Right lobe of liver (tissue), 6 donors: ENCODE data around the gene SLC25A14. TPM values are rescaled to one million over a fixed set of nuclear protein-coding genes. Genes with fewer than 3 reads are reported as not detected.

Experiments used
- ATAC-seq, 4 donors: fragments of 200-7000 bp; cut with Tn5 transposase; one replicate each; pipeline ENCODE4 v1.9.1; 2020; ENCODE audit warnings: mild to moderate bottlenecking in 4 of 4, moderate library complexity in 4 of 4
- DNase-seq, 3 donors: peaks; one replicate each; pipeline ENCODE4 v3.0.0-alpha.2; 2020
- H3K27ac ChIP-seq, 3 donors: fragments of 200-600 bp; one replicate each; pipeline ENCODE4 v1.8.0; 2022
- H3K27me3 ChIP-seq, 2 donors: fragments of 200-600 bp; one replicate each; pipeline ENCODE4 v1.8.0; 2022
- H3K36me3 ChIP-seq, 4 donors: fragments of 200-600 bp; sonication (generic) in 1 of 4; one replicate each; pipeline versions ENCODE4 v1.5.1 to v1.8.0; 2017 to 2022; ENCODE audit warnings: control low read depth in 1 of 4
- H3K4me1 ChIP-seq, 4 donors: fragments of 200-600 bp; sonication (generic) in 1 of 4; one replicate each; pipeline versions ENCODE4 v1.5.1 to v1.8.0; 2017 to 2022; ENCODE audit warnings: control low read depth in 1 of 4
- H3K4me3 ChIP-seq, 3 donors: fragments of 200-600 bp; one replicate each; pipeline ENCODE4 v1.8.0; 2022
- H3K9me3 ChIP-seq, 4 donors: fragments of 200-600 bp; sonication (generic) in 1 of 4; one replicate each; pipeline versions ENCODE4 v1.5.1 to v1.8.0; 2017 to 2022; ENCODE audit warnings: control low read depth in 1 of 4
- CTCF ChIP-seq, 4 donors: fragments of 200-600 bp in 3 of 4; fragments of 450-650 bp in 1 of 4; IDR thresholded peaks; one replicate each; pipeline versions ENCODE4 v1.5.1 to v1.8.0; 2016 to 2022; ENCODE audit warnings: antibody characterized with exemption in 4 of 4, mild to moderate bottlenecking in 2 of 4
- POLR2A ChIP-seq: fragments of 450-650 bp; IDR thresholded peaks from one replicate; pipeline ENCODE4 v1.6.1; 2017; ENCODE audit warnings: antibody characterized with exemption, mild to moderate bottlenecking
- WGBS: methylation state at CpG from one replicate; pipeline ENCODE4 v1.1.6; 2018; ENCODE audit warnings: low coverage, low lambda C conversion rate; ENCODE audit not compliant: insufficient coverage; ENCODE audit errors: missing lambda C conversion rate; 5-methylcytosine and 5-hydroxymethylcytosine counted together
- intact Hi-C, 2 donors: fragments of 100-400 bp; cut with DNase I; formaldehyde crosslinking; loops; one replicate each; pipeline versions ENCODE4 v1.11.2 to v1.14.1; 2022
- total RNA-seq, 6 experiments: library from RNA; depleted of rRNA in 2 of 6; stranded (reverse); fragments of >200 nt in 2 of 6; fragmentation: NEBNext Ultra II Directional in 3 of 6; extraction: Animal tissue kit (Norgen Biotek cat#: 25700) in 3 of 6; gene quantifications; one replicate each; pipeline versions ENCODE4 v1.1.0 to v1.2.4, GENCODE V29; 2016 to 2023
- donor health status: DM: no; HTN: yes; CAD: no.
- donor health status: DM: no; HTN: no; CAD: no.
- donor health status: DM: no; HTN: no; CAD: no.
- donor health status: DM: no; HTN: yes; CAD: no.
- donor health status: DM: no; HTN: yes; CAD: no.

SLC25A14 gene
- total RNA-seq, 6 experiments from 2014 or later = 3.1 to 9.9 (median 3.7) TPM

- no peak for DNase-seq
- H3K4me3 ChIP-seq = no peak overlapping the region
- ATAC-seq = peak in 1 of 4 donors; percentile 22
These were observed 40.3 kb upstream of the SLC25A14 start for GRCh38 chrX:130299279-130300009.

GRCh38 chrX:130300010-130300282 is 39.8 kb upstream of the SLC25A14 start:
- Histone ChIP-seq H3K27me3 (no peaks in the 10 kb centered on the region), H3K4me1 (no peaks in the 10 kb centered on the region), H3K4me3 (no peak overlapping the region), H3K36me3 (no peaks in the 10 kb centered on the region), H3K27ac (no peak overlapping the region), H3K9me3 (no peaks in the 10 kb centered on the region)
- TF ChIP-seq CTCF (IDR thresholded peaks at IDR 0.05) = no peak
- ATAC-seq = no peak
- no peak for DNase-seq
- 67% methylated on average over 2 of the region's 2 CpGs for WGBS
- intact Hi-C loops = no loop called here

More at GRCh38 chrX:130299279-130300009, 40.3 kb upstream of the SLC25A14 start:
- intact Hi-C loops = no loop called here
- no peak overlapping the region for H3K27ac ChIP-seq
- no CpG with 5 or more reads among the region's 19 CpGs for WGBS
- H3K4me1 ChIP-seq = no peaks in the 10 kb centered on the region
- H3K36me3 ChIP-seq = no peaks in the 10 kb centered on the region
- no peaks in the 10 kb centered on the region for H3K9me3 ChIP-seq
- no peaks in the 10 kb centered on the region for H3K27me3 ChIP-seq
- TF ChIP-seq POLR2A (no peak), CTCF (IDR thresholded peaks at IDR 0.05) (no peak)

GRCh38 chrX:130301405-130301804 is 38.3 kb upstream of the SLC25A14 start:
- DNase-seq (no peak), ATAC-seq (no peak)
- WGBS = 54% methylated on average over 1 of the region's 1 CpG
- intact Hi-C loops = no loop called here
- H3K27ac ChIP-seq = no peak overlapping the region
- no peaks in the 10 kb centered on the region for H3K27me3 ChIP-seq
- H3K9me3 ChIP-seq = no peaks in the 10 kb centered on the region
- TF ChIP-seq POLR2A (no peak), CTCF (IDR thresholded peaks at IDR 0.05) (no peak)
- no peaks in the 10 kb centered on the region for H3K36me3 ChIP-seq
- no peak overlapping the region for H3K4me3 ChIP-seq
- no peaks in the 10 kb centered on the region for H3K4me1 ChIP-seq

GRCh38 chrX:130301977-130302376 is 37.7 kb upstream of the SLC25A14 start:
- 25% methylated on average over 1 of the region's 1 CpG for WGBS
- Histone ChIP-seq H3K36me3 (no peaks in the 10 kb centered on the region), H3K4me1 (no peaks in the 10 kb centered on the region), H3K4me3 (no peak overlapping the region), H3K9me3 (no peaks in the 10 kb centered on the region), H3K27me3 (no peaks in the 10 kb centered on the region), H3K27ac (no peak overlapping the region)
- intact Hi-C loops = no loop called here
- no peak for ATAC-seq
- TF ChIP-seq CTCF (IDR thresholded peaks at IDR 0.05) (no peak), POLR2A (no peak)
- DNase-seq = no peak
